ENCODE measurements around the gene ZDHHC19. TPM values are rescaled to one million over a fixed set of nuclear protein-coding genes. Genes with fewer than 3 reads are reported as not detected.
"Not testable (repeated sequence)": the region's sequence is repeated elsewhere in the genome, so short reads cannot be mapped to it uniquely, and the experiment has no call there.

Gene ZDHHC19
- total RNA-seq, 2 donors from 2014 or later: 0.42 TPM; not detected in 1

GRCh38 chr3:196246612-196247308, 35.6 kb upstream of the ZDHHC19 start:
- Histone ChIP-seq H3K27ac (no peak overlapping the region), H3K4me1 (ENCODE audit: control insufficient read depth in 1 of 2, low read depth in 2 of 2) (no peaks in the 10 kb centered on the region), H3K9me3 (no peaks in the 10 kb centered on the region), H3K4me3 (no peak overlapping the region), H3K36me3 (peaks cover 35% of the 10 kb centered on the region), H3K27me3 (replicated peaks; ENCODE audit: insufficient read depth) (no peaks in the 10 kb centered on the region)
- no peak for ATAC-seq (ENCODE audit: insufficient number of reproducible peaks, low FRiP score, low read depth)
- no peak for DNase-seq (ENCODE audit: low spot score)
- TF ChIP-seq CTCF (IDR thresholded peaks at IDR 0.05): no peak

GRCh38 chr3:196244166-196244565, 33.0 kb upstream of the ZDHHC19 start:
- not testable (repeated sequence) for ATAC-seq (ENCODE audit: insufficient number of reproducible peaks, low FRiP score, low read depth); H3K4me1 ChIP-seq (ENCODE audit: control insufficient read depth in 1 of 2, low read depth in 2 of 2); H3K9me3 ChIP-seq; H3K4me3 ChIP-seq; DNase-seq (ENCODE audit: low spot score); H3K27me3 ChIP-seq (replicated peaks; ENCODE audit: insufficient read depth); H3K27ac ChIP-seq
- peaks cover 49% of the 10 kb centered on the region for H3K36me3 ChIP-seq

GRCh38 chr3:196241704-196242103, 30.5 kb upstream of the ZDHHC19 start:
- Histone ChIP-seq H3K27ac (no peak overlapping the region), H3K4me3 (no peak overlapping the region), H3K4me1 (ENCODE audit: control insufficient read depth in 1 of 2, low read depth in 2 of 2) (no peaks in the 10 kb centered on the region), H3K27me3 (replicated peaks; ENCODE audit: insufficient read depth) (no peaks in the 10 kb centered on the region), H3K36me3 (peaks cover 44% of the 10 kb centered on the region), H3K9me3 (no peaks in the 10 kb centered on the region)
- DNase-seq (ENCODE audit: low spot score) (no peak), ATAC-seq (ENCODE audit: insufficient number of reproducible peaks, low FRiP score, low read depth) (no peak)
- TF ChIP-seq CTCF (IDR thresholded peaks at IDR 0.05): no peak

GRCh38 chr3:196240424-196240823, 29.2 kb upstream of the ZDHHC19 start:
- H3K36me3 ChIP-seq: peaks cover 34% of the 10 kb centered on the region
- DNase-seq (ENCODE audit: low spot score) (no peak), ATAC-seq (ENCODE audit: insufficient number of reproducible peaks, low FRiP score, low read depth) (no peak)
- TF ChIP-seq CTCF (IDR thresholded peaks at IDR 0.05): no peak
- no peak overlapping the region for H3K4me3 ChIP-seq
- H3K9me3 ChIP-seq: no peaks in the 10 kb centered on the region
- no peaks in the 10 kb centered on the region for H3K4me1 ChIP-seq (ENCODE audit: control insufficient read depth in 1 of 2, low read depth in 2 of 2)
- H3K27me3 ChIP-seq (replicated peaks; ENCODE audit: insufficient read depth): no peaks in the 10 kb centered on the region
- H3K27ac ChIP-seq: no peak overlapping the region

- TF ChIP-seq CTCF (IDR thresholded peaks at IDR 0.05): no peak
- DNase-seq (ENCODE audit: low spot score) (no peak), ATAC-seq (ENCODE audit: insufficient number of reproducible peaks, low FRiP score, low read depth) (no peak)
- Histone ChIP-seq H3K9me3 (no peaks in the 10 kb centered on the region), H3K4me3 (no peak overlapping the region), H3K27ac (no peak overlapping the region), H3K4me1 (ENCODE audit: control insufficient read depth in 1 of 2, low read depth in 2 of 2) (no peaks in the 10 kb centered on the region), H3K36me3 (peaks cover 31% of the 10 kb centered on the region), H3K27me3 (replicated peaks; ENCODE audit: insufficient read depth) (no peaks in the 10 kb centered on the region)
These were observed 27.7 kb upstream of the ZDHHC19 start for GRCh38 chr3:196238612-196239560.
